ENCODE measurements around the gene RPL5.

DNA sequence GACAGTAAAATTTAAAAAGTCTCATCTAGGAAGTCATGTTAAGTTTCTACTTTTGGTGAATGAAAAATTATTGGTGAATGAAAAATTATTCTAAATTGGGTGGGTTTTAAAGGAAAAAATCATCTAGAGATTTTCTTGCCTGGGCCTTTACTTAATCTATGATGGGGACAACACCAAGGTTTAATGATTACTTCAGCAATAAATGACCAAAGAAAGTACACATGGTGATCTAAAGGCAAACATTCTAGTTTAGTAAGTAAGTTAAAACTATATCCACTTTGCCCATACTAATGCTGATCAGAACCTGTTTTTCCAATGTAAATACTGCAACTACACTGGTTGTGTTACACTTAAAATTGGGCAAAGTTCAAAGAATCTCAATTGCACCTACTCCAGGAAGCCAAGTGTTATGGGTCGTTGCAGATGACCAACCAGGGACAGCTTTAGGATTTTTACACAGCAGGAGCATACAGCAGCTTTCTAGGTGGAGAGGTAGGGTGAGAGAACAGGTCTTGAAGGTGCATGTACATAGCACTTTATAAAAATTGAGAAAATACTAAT lies 14.6 kb upstream of the RPL5 start:
- TF ChIP-seq, protein P1, sequence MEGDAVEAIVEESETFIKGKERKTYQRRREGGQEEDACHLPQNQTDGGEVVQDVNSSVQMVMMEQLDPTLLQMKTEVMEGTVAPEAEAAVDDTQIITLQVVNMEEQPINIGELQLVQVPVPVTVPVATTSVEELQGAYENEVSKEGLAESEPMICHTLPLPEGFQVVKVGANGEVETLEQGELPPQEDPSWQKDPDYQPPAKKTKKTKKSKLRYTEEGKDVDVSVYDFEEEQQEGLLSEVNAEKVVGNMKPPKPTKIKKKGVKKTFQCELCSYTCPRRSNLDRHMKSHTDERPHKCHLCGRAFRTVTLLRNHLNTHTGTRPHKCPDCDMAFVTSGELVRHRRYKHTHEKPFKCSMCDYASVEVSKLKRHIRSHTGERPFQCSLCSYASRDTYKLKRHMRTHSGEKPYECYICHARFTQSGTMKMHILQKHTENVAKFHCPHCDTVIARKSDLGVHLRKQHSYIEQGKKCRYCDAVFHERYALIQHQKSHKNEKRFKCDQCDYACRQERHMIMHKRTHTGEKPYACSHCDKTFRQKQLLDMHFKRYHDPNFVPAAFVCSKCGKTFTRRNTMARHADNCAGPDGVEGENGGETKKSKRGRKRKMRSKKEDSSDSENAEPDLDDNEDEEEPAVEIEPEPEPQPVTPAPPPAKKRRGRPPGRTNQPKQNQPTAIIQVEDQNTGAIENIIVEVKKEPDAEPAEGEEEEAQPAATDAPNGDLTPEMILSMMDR (IDR thresholded peaks at IDR 0.05 in 8 of 11, conservative IDR thresholded peaks at IDR 0.05 in 3 of 11) = no peak
- TF ChIP-seq POLR2A (IDR thresholded peaks at IDR 0.05) = no peak

Measured in spleen (tissue), 7 donors.